Measurements from ENCODE around the gene CORO7.
A peak's percentile ranks its signal among the peaks of the same experiment; 100 is the strongest.
"Not testable (repeated sequence)": the region's sequence is repeated elsewhere in the genome, so short reads cannot be mapped to it uniquely, and the experiment has no call there.

The CORO7 gene

GRCh38 chr16:4401510-4401909 is 14.9 kb downstream of the CORO7 start:
- no peak for DNase-seq (ENCODE audit: low spot score)

GRCh38 chr16:4401094-4401501 is 15.3 kb downstream of the CORO7 start:
- DNase-seq (ENCODE audit: low spot score), result no peak

GRCh38 chr16:4399001-4399730 is 17.2 kb downstream of the CORO7 start:
- DNase-seq (ENCODE audit: low spot score), result no peak

DNA sequence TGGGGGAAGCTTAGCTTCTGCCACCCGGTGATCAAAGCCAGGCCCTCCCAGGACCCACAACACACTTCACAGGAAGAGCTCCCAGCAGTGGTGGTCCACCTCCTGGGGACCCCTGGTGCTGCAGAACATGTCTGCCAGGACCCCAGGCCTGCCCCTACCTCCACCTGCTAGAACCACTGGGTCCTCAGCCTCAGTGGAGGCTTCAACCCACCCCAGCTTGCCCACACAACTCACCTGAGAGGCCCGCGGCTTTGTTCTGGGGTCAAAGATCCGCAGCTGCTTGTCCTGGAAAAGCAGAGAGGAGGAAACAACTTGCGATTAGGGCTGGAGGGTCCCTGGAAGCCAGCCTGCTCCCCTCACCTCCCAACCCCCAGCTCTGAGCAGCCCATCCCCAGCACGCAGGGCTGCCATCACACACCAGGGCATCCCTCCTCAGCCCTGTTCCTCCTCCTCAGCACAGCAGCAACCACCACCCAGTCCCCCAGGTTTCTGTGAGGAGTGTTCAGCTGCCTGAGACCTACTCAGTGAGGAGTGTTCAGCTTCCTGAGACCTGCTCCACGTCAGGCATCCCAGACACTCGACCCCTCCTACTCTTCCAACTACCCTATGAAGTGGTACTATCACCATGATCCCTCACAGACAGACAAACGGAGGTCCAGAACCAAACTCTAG is 21.2 kb downstream of the CORO7 start:
- DNase-seq (ENCODE audit: low spot score), result no peak

- DNase-seq (ENCODE audit: low spot score), result not testable (repeated sequence)
Measured at GRCh38 chr16:4393850-4394249, 22.5 kb downstream of the CORO7 start.

- DNase-seq (ENCODE audit: low spot score), result peak; percentile 79
Measured at GRCh38 chr16:4393240-4393600, 23.2 kb downstream of the CORO7 start.

GRCh38 chr16:4392382-4393239 is 23.8 kb downstream of the CORO7 start:
- DNase-seq (ENCODE audit: low spot score), result peak; percentile 90

GRCh38 chr16:4391631-4392381 is 24.6 kb downstream of the CORO7 start:
- DNase-seq (ENCODE audit: low spot score), result no peak

- DNase-seq (ENCODE audit: low spot score), result no peak
Measured at GRCh38 chr16:4390266-4391260, 25.8 kb downstream of the CORO7 start.

GRCh38 chr16:4389051-4389955 is 27.1 kb downstream of the CORO7 start:
- DNase-seq (ENCODE audit: low spot score), result no peak

DNA sequence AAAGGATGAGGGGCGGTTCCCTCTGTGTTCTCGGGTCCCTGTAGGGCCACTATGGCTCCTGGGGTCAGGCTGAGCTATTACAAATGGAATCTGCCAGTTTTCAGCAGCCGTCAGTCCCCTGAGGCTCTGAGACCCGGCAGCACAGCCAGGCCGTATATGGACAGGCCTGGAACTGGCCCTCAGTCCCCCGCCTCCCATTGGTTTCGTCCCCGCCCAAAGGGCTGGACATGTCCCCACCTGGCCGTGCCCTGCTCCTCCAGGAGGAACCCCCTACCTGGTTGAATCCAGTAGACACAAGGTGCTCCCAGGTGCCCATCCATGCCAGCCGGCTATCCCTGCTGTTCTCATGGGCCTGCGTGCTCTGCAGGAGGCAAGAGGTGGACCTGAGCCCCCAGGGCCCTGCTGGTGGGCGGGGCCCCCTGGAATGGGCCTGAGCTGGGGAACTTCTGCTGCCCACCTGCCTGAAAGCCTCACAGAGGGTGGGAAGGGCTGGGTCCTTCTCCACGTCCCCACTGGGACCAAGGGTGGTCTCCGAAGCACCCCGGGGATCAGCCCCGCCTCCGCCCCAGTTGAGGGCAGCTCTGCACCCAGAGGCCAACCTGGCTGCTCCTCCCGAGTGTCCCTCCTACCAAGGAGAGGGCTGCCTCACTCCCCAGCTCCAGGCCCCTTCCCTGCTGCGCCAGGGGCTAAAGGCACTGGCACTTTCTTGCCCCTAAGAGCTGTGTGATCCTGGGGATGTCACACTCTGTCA is 27.9 kb downstream of the CORO7 start:
- DNase-seq (ENCODE audit: low spot score), result peak; percentile 49

GRCh38 chr16:4387781-4388180 is 28.6 kb downstream of the CORO7 start:
- no peak for DNase-seq (ENCODE audit: low spot score)

- peak; percentile 49 for DNase-seq (ENCODE audit: low spot score)
Measured at GRCh38 chr16:4386951-4387565, 29.3 kb downstream of the CORO7 start.

GRCh38 chr16:4386451-4386805 is 30.0 kb downstream of the CORO7 start:
- peak; percentile 69 for DNase-seq (ENCODE audit: low spot score)

- DNase-seq (ENCODE audit: low spot score), result peak; percentile 49
Measured at GRCh38 chr16:4385789-4386450, 30.5 kb downstream of the CORO7 start.

DNA sequence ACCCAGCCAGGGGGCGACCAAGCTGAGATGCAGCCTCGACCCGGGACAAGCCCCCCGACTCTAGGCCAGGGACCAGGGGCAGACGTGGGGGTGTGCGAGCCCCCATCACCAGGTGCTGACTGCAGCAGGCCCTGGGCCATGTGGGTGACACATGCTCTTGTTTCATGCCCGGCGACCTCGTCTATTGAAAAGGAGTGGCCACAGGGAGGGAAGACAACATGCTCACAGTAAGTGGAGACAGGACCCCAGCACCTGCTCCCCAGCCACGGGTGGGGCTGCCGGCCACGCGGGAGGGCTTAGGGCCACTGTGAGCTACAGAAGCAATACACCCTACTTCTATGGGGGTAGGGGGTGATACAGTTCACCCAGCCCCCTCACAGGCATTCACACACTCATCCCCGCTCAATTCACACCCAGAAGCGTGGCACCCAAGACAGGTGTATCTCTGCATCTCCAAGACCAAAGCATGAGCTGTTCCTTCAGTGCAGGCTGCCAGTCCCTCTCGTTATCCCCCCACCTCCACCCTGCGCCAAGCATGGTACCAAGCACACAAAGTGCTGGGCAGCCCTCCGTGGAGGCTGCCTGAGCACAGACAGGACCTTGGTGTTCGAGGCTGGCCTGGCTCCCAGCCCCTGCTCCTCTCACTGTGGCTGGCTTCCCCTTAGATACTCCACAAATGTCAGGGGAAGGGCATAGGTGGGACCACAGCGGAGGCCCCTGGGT is 31.2 kb downstream of the CORO7 start:
- no peak for DNase-seq (ENCODE audit: low spot score)

GRCh38 chr16:4384509-4384942 is 31.9 kb downstream of the CORO7 start:
- DNase-seq (ENCODE audit: low spot score), result peak; percentile 83

Data from AG20443 (cell line).